GM18951 (cell line): Measurements from ENCODE around the gene WDR81.

Source experiments
- POLR2A ChIP-seq: IDR thresholded peaks from 4 replicates; pipeline ENCODE4 v1.6.1; 2011; ENCODE audit warnings: mild to moderate bottlenecking; ENCODE audit not compliant: insufficient read length, insufficient read depth; ENCODE audit errors: extremely low read depth
- in situ Hi-C: fragments of 300-500 bp; cut with MboI; formaldehyde crosslinking; loops from one replicate; pipeline ENCODE4 v1.12.0; 2022; ENCODE audit warnings: low sequenced_read_pairs, mixed read lengths, inconsistent platforms; ENCODE audit not compliant: unreplicated experiment

Gene WDR81

GRCh38 chr17:1727258-1727789 is 2.8 kb downstream of the WDR81 start:
- in situ Hi-C loops = no loop called here
- no peak for TF ChIP-seq POLR2A

- in situ Hi-C loops = no loop called here
These were observed 3.5 kb downstream of the WDR81 start for GRCh38 chr17:1727876-1728630.

GRCh38 chr17:1729966-1730325 is 5.4 kb downstream of the WDR81 start:
- in situ Hi-C loops = no loop called here
- no peak for TF ChIP-seq POLR2A

More at GRCh38 chr17:1727876-1728630, 3.5 kb downstream of the WDR81 start:
- no peak for TF ChIP-seq POLR2A

GRCh38 chr17:1730326-1731193 is 6.1 kb downstream of the WDR81 start:
- in situ Hi-C loops = no loop called here
- TF ChIP-seq POLR2A = no peak

GRCh38 chr17:1731194-1731506 is 6.6 kb downstream of the WDR81 start:
- in situ Hi-C loops = no loop called here
- TF ChIP-seq POLR2A = no peak

GRCh38 chr17:1732241-1732832 is 7.8 kb downstream of the WDR81 start:
- in situ Hi-C loops = no loop called here
- no peak for TF ChIP-seq POLR2A

- in situ Hi-C loops = no loop called here
- TF ChIP-seq POLR2A = no peak
These were observed 8.4 kb downstream of the WDR81 start for GRCh38 chr17:1732833-1733321.

- no peak for TF ChIP-seq POLR2A
- in situ Hi-C loops = no loop called here
These were observed 9.3 kb downstream of the WDR81 start for GRCh38 chr17:1733759-1734158.

- in situ Hi-C loops = no loop called here
- TF ChIP-seq POLR2A = no peak
These were observed 10.9 kb downstream of the WDR81 start for GRCh38 chr17:1735418-1735817.

GRCh38 chr17:1735834-1736347 is 11.4 kb downstream of the WDR81 start:
- TF ChIP-seq POLR2A = no peak
- in situ Hi-C loops = no loop called here

- no peak for TF ChIP-seq POLR2A
- in situ Hi-C loops = no loop called here
These were observed 12.1 kb downstream of the WDR81 start for GRCh38 chr17:1736348-1737281.
